Lung (tissue), 12 donors: Measurements from ENCODE around the gene WDR86. TPM values are rescaled to one million over a fixed set of nuclear protein-coding genes. Genes with fewer than 3 reads are reported as not detected.

ENCODE experiments used
- ATAC-seq: fragments of 200-7000 bp; cut with Tn5 transposase; one replicate; pipeline ENCODE4 v1.9.1; 2020; ENCODE audit warnings: moderate number of reproducible peaks; ENCODE audit not compliant: insufficient read depth, low FRiP score
- DNase-seq, 3 donors: peaks; one replicate each; pipeline ENCODE4 v3.0.0-alpha.2; 2013 to 2017
- H3K27ac ChIP-seq, 2 donors: one replicate each; pipeline ENCODE4 v1.5.1; 2013; ENCODE audit warnings: mild to moderate bottlenecking in 2 of 2, moderate library complexity in 2 of 2, control low read depth in 1 of 2, inconsistent platforms in 1 of 2, low read depth in 1 of 2, low read length in 1 of 2
- H3K27me3 ChIP-seq, 3 donors: one replicate each; pipeline ENCODE4 v1.5.1; 2013; ENCODE audit warnings: low read length in 2 of 3; ENCODE audit not compliant: control insufficient read depth in 3 of 3, insufficient read depth in 3 of 3
- H3K36me3 ChIP-seq, 4 donors: one replicate each; pipeline ENCODE4 v1.5.1; 2013; ENCODE audit warnings: low read length in 4 of 4, mild to moderate bottlenecking in 1 of 4, moderate library complexity in 1 of 4; ENCODE audit not compliant: control insufficient read depth in 4 of 4, insufficient read depth in 4 of 4
- H3K4me1 ChIP-seq, 5 donors: one replicate each; pipeline ENCODE4 v1.5.1; 2013; ENCODE audit warnings: low read length in 5 of 5, mild to moderate bottlenecking in 2 of 5, moderate library complexity in 1 of 5; ENCODE audit not compliant: control insufficient read depth in 5 of 5, insufficient read depth in 5 of 5
- H3K4me3 ChIP-seq: one replicate; pipeline ENCODE4 v1.5.1; 2013; ENCODE audit warnings: mild to moderate bottlenecking, control low read depth, moderate library complexity
- H3K9ac ChIP-seq, 2 donors: one replicate each; pipeline ENCODE4 v1.5.1; 2013; ENCODE audit warnings: low read length in 2 of 2, control low read depth in 1 of 2; ENCODE audit not compliant: insufficient read depth in 1 of 2
- H3K9me3 ChIP-seq, 4 donors: one replicate each; pipeline ENCODE4 v1.5.1; 2013; ENCODE audit warnings: low read length in 3 of 4, mild to moderate bottlenecking in 1 of 4, moderate library complexity in 1 of 4; ENCODE audit not compliant: control insufficient read depth in 4 of 4, insufficient read depth in 3 of 4
- CTCF ChIP-seq: IDR thresholded peaks from 2 replicates; pipeline ENCODE4 v1.5.1; 2012; ENCODE audit warnings: mild to moderate bottlenecking; ENCODE audit errors: control extremely low read depth, extremely low read depth
- WGBS, 2 donors: extraction: QIAGEN DNeasy Blood & Tissue Kit; methylation state at CpG; one replicate each; pipeline ENCODE4 v1.1.7; 2013; 5-methylcytosine and 5-hydroxymethylcytosine counted together
- polyA plus RNA-seq, 2 donors: library from polyadenylated mRNA; stranded (reverse); fragments of 200-250 nt; gene quantifications; one replicate each; pipeline ENCODE4 v1.2.1, GENCODE V29; 2013
- total RNA-seq, 2 donors: library from RNA; depleted of rRNA in 1 of 2; stranded (reverse); fragments of >200 nt in 1 of 2; gene quantifications; one replicate each; pipeline ENCODE4 v1.2.1, GENCODE V29; 2014 to 2021
- donor health status: control.
- donor health status: control.
- donor health status: Bipolar disorder and iron deficiency.
- donor health status: healthy.
- donor health status: DM: yes; HTN: yes; CAD: no.

Gene WDR86
- total and polyA plus RNA-seq, 4 donors: 0.81 to 19.7 (median 2.4) TPM

- Histone ChIP-seq H3K4me1 (peaks cover 0 to 45% (median 18%) of the 10 kb centered on the region in 5 donors), H3K27ac (peak overlapping the region in 1 of 2 donors; percentile 45), H3K9me3 (no peaks in the 10 kb centered on the region), H3K9ac (no peak overlapping the region), H3K27me3 (no peaks in the 10 kb centered on the region), H3K4me3 (no peak overlapping the region), H3K36me3 (no peaks in the 10 kb centered on the region)
- no peak for TF ChIP-seq CTCF
- 87 to 91% methylated on average over 23 of the region's 23 CpGs for WGBS, 2 donors
- no peak for DNase-seq
- no peak for ATAC-seq
These were observed 17.3 kb upstream of the WDR86 start for GRCh38 chr7:151426904-151427704.

- Histone ChIP-seq H3K4me1 (peaks cover 0 to 45% (median 18%) of the 10 kb centered on the region in 5 donors), H3K4me3 (no peak overlapping the region), H3K27me3 (no peaks in the 10 kb centered on the region), H3K9ac (no peak overlapping the region), H3K27ac (peak overlapping the region in 1 of 2 donors; percentile 40), H3K9me3 (peaks cover 0 to 2% (median 0%) of the 10 kb centered on the region in 4 donors), H3K36me3 (no peaks in the 10 kb centered on the region)
- no peak for TF ChIP-seq CTCF
- ATAC-seq (no peak), DNase-seq (peak; percentile 85 to 91 (median 89))
- 46 to 61% methylated on average over 14 of the region's 14 CpGs for WGBS, 2 donors
These were observed 16.6 kb upstream of the WDR86 start for GRCh38 chr7:151426441-151426903.

GRCh38 chr7:151425670-151426440, 16.0 kb upstream of the WDR86 start:
- Histone ChIP-seq H3K4me1 (peaks cover 0 to 45% (median 18%) of the 10 kb centered on the region in 5 donors), H3K27ac (peak overlapping the region in 1 of 2 donors; percentile 49), H3K27me3 (no peaks in the 10 kb centered on the region), H3K9me3 (peaks cover 0 to 2% (median 0%) of the 10 kb centered on the region in 4 donors), H3K9ac (no peak overlapping the region), H3K4me3 (no peak overlapping the region), H3K36me3 (no peaks in the 10 kb centered on the region)
- TF ChIP-seq CTCF: no peak
- DNase-seq (peak in 2 of 3 donors; percentile 64 to 66), ATAC-seq (peak; percentile 27)
- 47 to 69% methylated on average over 7 of the region's 7 CpGs for WGBS, 2 donors
